ENCODE data around the gene DUOX2.

DUOX2 gene

GRCh38 chr15:45150481-45150880 lies 36.5 kb upstream of the DUOX2 start:
- Histone ChIP-seq H3K9me3 (ENCODE audit: control insufficient read depth, low read length) (no peaks in the 10 kb centered on the region), H3K27me3 (ENCODE audit: control insufficient read depth, insufficient read depth, low read length, poor library complexity, severe bottlenecking) (no peaks in the 10 kb centered on the region), H3K36me3 (ENCODE audit: control insufficient read depth, insufficient read depth, low read length) (no peaks in the 10 kb centered on the region), H3K27ac (ENCODE audit: insufficient read depth, low read depth, low read length, poor library complexity, severe bottlenecking) (no peak overlapping the region), H3K4me1 (ENCODE audit: control insufficient read depth, insufficient read depth, low read length) (peaks cover 5% of the 10 kb centered on the region), H3K4me3 (ENCODE audit: insufficient read depth, low read depth, low read length) (no peak overlapping the region)
- 88 to 93% methylated on average over 6 of the region's 6 CpGs for WGBS, 2 experiments

GRCh38 chr15:45149060-45149459 lies 35.1 kb upstream of the DUOX2 start:
- Histone ChIP-seq H3K27me3 (ENCODE audit: control insufficient read depth, insufficient read depth, low read length, poor library complexity, severe bottlenecking) (no peaks in the 10 kb centered on the region), H3K27ac (ENCODE audit: insufficient read depth, low read depth, low read length, poor library complexity, severe bottlenecking) (no peak overlapping the region), H3K36me3 (ENCODE audit: control insufficient read depth, insufficient read depth, low read length) (no peaks in the 10 kb centered on the region), H3K4me1 (ENCODE audit: control insufficient read depth, insufficient read depth, low read length) (peaks cover 2% of the 10 kb centered on the region), H3K4me3 (ENCODE audit: insufficient read depth, low read depth, low read length) (no peak overlapping the region), H3K9me3 (ENCODE audit: control insufficient read depth, low read length) (no peaks in the 10 kb centered on the region)
- WGBS, 2 experiments: 81 to 85% methylated on average over 1 of the region's 1 CpG

- Histone ChIP-seq H3K9me3 (ENCODE audit: control insufficient read depth, low read length) (no peaks in the 10 kb centered on the region), H3K36me3 (ENCODE audit: control insufficient read depth, insufficient read depth, low read length) (no peaks in the 10 kb centered on the region), H3K27ac (ENCODE audit: insufficient read depth, low read depth, low read length, poor library complexity, severe bottlenecking) (no peak overlapping the region), H3K4me1 (ENCODE audit: control insufficient read depth, insufficient read depth, low read length) (no peaks in the 10 kb centered on the region), H3K4me3 (ENCODE audit: insufficient read depth, low read depth, low read length) (no peak overlapping the region), H3K27me3 (ENCODE audit: control insufficient read depth, insufficient read depth, low read length, poor library complexity, severe bottlenecking) (no peaks in the 10 kb centered on the region)
- 92 to 93% methylated on average over 12 of the region's 12 CpGs for WGBS, 2 experiments
Measured at GRCh38 chr15:45148076-45149059, 34.4 kb upstream of the DUOX2 start.

- H3K4me1 ChIP-seq (ENCODE audit: control insufficient read depth, insufficient read depth, low read length): no peaks in the 10 kb centered on the region
- H3K27ac ChIP-seq (ENCODE audit: insufficient read depth, low read depth, low read length, poor library complexity, severe bottlenecking): no peak overlapping the region
- 90 to 96% methylated on average over 7 of the region's 7 CpGs for WGBS, 2 experiments
- H3K9me3 ChIP-seq (ENCODE audit: control insufficient read depth, low read length): no peaks in the 10 kb centered on the region
- no peaks in the 10 kb centered on the region for H3K27me3 ChIP-seq (ENCODE audit: control insufficient read depth, insufficient read depth, low read length, poor library complexity, severe bottlenecking)
- no peak overlapping the region for H3K4me3 ChIP-seq (ENCODE audit: insufficient read depth, low read depth, low read length)
- no peaks in the 10 kb centered on the region for H3K36me3 ChIP-seq (ENCODE audit: control insufficient read depth, insufficient read depth, low read length)
Measured at GRCh38 chr15:45147606-45148005, 33.6 kb upstream of the DUOX2 start.

GRCh38 chr15:45146405-45146804 lies 32.4 kb upstream of the DUOX2 start:
- Histone ChIP-seq H3K27me3 (ENCODE audit: control insufficient read depth, insufficient read depth, low read length, poor library complexity, severe bottlenecking) (no peaks in the 10 kb centered on the region), H3K9me3 (ENCODE audit: control insufficient read depth, low read length) (no peaks in the 10 kb centered on the region), H3K4me1 (ENCODE audit: control insufficient read depth, insufficient read depth, low read length) (no peaks in the 10 kb centered on the region), H3K27ac (ENCODE audit: insufficient read depth, low read depth, low read length, poor library complexity, severe bottlenecking) (no peak overlapping the region), H3K4me3 (ENCODE audit: insufficient read depth, low read depth, low read length) (no peak overlapping the region), H3K36me3 (ENCODE audit: control insufficient read depth, insufficient read depth, low read length) (no peaks in the 10 kb centered on the region)
- WGBS, 2 experiments: 91 to 97% methylated on average over 4 of the region's 4 CpGs

- H3K27me3 ChIP-seq (ENCODE audit: control insufficient read depth, insufficient read depth, low read length, poor library complexity, severe bottlenecking): no peaks in the 10 kb centered on the region
- H3K36me3 ChIP-seq (ENCODE audit: control insufficient read depth, insufficient read depth, low read length): no peaks in the 10 kb centered on the region
- H3K9me3 ChIP-seq (ENCODE audit: control insufficient read depth, low read length): no peaks in the 10 kb centered on the region
- no peak overlapping the region for H3K27ac ChIP-seq (ENCODE audit: insufficient read depth, low read depth, low read length, poor library complexity, severe bottlenecking)
- whole genome bisulfite sequencing, 2 experiments: 91 to 94% methylated on average over 9 of the region's 9 CpGs
- no peak overlapping the region for H3K4me3 ChIP-seq (ENCODE audit: insufficient read depth, low read depth, low read length)
- H3K4me1 ChIP-seq (ENCODE audit: control insufficient read depth, insufficient read depth, low read length): no peaks in the 10 kb centered on the region
Measured at GRCh38 chr15:45144775-45145174, 30.8 kb upstream of the DUOX2 start.

- 91 to 92% methylated on average over 11 of the region's 11 CpGs for WGBS, 2 experiments
Measured at GRCh38 chr15:45143946-45144345, 30.0 kb upstream of the DUOX2 start.

GRCh38 chr15:45143056-45143455 lies 29.1 kb upstream of the DUOX2 start:
- 82 to 93% methylated on average over 7 of the region's 7 CpGs for WGBS, 2 experiments
- no peaks in the 10 kb centered on the region for H3K4me1 ChIP-seq (ENCODE audit: control insufficient read depth, insufficient read depth, low read length)
- H3K36me3 ChIP-seq (ENCODE audit: control insufficient read depth, insufficient read depth, low read length): no peaks in the 10 kb centered on the region
- no peak overlapping the region for H3K27ac ChIP-seq (ENCODE audit: insufficient read depth, low read depth, low read length, poor library complexity, severe bottlenecking)
- no peak overlapping the region for H3K4me3 ChIP-seq (ENCODE audit: insufficient read depth, low read depth, low read length)
- H3K9me3 ChIP-seq (ENCODE audit: control insufficient read depth, low read length): no peaks in the 10 kb centered on the region
- no peaks in the 10 kb centered on the region for H3K27me3 ChIP-seq (ENCODE audit: control insufficient read depth, insufficient read depth, low read length, poor library complexity, severe bottlenecking)

More at GRCh38 chr15:45143946-45144345, 30.0 kb upstream of the DUOX2 start:
- H3K9me3 ChIP-seq (ENCODE audit: control insufficient read depth, low read length): no peaks in the 10 kb centered on the region
- no peak overlapping the region for H3K27ac ChIP-seq (ENCODE audit: insufficient read depth, low read depth, low read length, poor library complexity, severe bottlenecking)
- no peak overlapping the region for H3K4me3 ChIP-seq (ENCODE audit: insufficient read depth, low read depth, low read length)
- H3K27me3 ChIP-seq (ENCODE audit: control insufficient read depth, insufficient read depth, low read length, poor library complexity, severe bottlenecking): no peaks in the 10 kb centered on the region
- no peaks in the 10 kb centered on the region for H3K4me1 ChIP-seq (ENCODE audit: control insufficient read depth, insufficient read depth, low read length)
- no peaks in the 10 kb centered on the region for H3K36me3 ChIP-seq (ENCODE audit: control insufficient read depth, insufficient read depth, low read length)

- Histone ChIP-seq H3K36me3 (ENCODE audit: control insufficient read depth, insufficient read depth, low read length) (no peaks in the 10 kb centered on the region), H3K9me3 (ENCODE audit: control insufficient read depth, low read length) (no peaks in the 10 kb centered on the region), H3K4me1 (ENCODE audit: control insufficient read depth, insufficient read depth, low read length) (no peaks in the 10 kb centered on the region), H3K27me3 (ENCODE audit: control insufficient read depth, insufficient read depth, low read length, poor library complexity, severe bottlenecking) (peaks cover 6% of the 10 kb centered on the region), H3K27ac (ENCODE audit: insufficient read depth, low read depth, low read length, poor library complexity, severe bottlenecking) (no peak overlapping the region), H3K4me3 (ENCODE audit: insufficient read depth, low read depth, low read length) (no peak overlapping the region)
- 80 to 81% methylated on average over 5 of the region's 5 CpGs for WGBS, 2 experiments
Measured at GRCh38 chr15:45141386-45141785, 27.4 kb upstream of the DUOX2 start.

GRCh38 chr15:45140557-45141250 lies 26.7 kb upstream of the DUOX2 start:
- no peaks in the 10 kb centered on the region for H3K36me3 ChIP-seq (ENCODE audit: control insufficient read depth, insufficient read depth, low read length)
- H3K9me3 ChIP-seq (ENCODE audit: control insufficient read depth, low read length): no peaks in the 10 kb centered on the region
- no peaks in the 10 kb centered on the region for H3K4me1 ChIP-seq (ENCODE audit: control insufficient read depth, insufficient read depth, low read length)
- H3K27me3 ChIP-seq (ENCODE audit: control insufficient read depth, insufficient read depth, low read length, poor library complexity, severe bottlenecking): peaks cover 13% of the 10 kb centered on the region
- 94% methylated on average over 10 of the region's 10 CpGs for WGBS, 2 experiments
- no peak overlapping the region for H3K4me3 ChIP-seq (ENCODE audit: insufficient read depth, low read depth, low read length)
- H3K27ac ChIP-seq (ENCODE audit: insufficient read depth, low read depth, low read length, poor library complexity, severe bottlenecking): no peak overlapping the region

Data from ectodermal cell (in vitro differentiated cells).